ENCODE results near the gene CYTH4. TPM values are rescaled to one million over a fixed set of nuclear protein-coding genes. Genes with fewer than 3 reads are reported as not detected.

CYTH4 gene
- polyA plus RNA-seq, 1 donor from 2014 or later = not detected

DNA sequence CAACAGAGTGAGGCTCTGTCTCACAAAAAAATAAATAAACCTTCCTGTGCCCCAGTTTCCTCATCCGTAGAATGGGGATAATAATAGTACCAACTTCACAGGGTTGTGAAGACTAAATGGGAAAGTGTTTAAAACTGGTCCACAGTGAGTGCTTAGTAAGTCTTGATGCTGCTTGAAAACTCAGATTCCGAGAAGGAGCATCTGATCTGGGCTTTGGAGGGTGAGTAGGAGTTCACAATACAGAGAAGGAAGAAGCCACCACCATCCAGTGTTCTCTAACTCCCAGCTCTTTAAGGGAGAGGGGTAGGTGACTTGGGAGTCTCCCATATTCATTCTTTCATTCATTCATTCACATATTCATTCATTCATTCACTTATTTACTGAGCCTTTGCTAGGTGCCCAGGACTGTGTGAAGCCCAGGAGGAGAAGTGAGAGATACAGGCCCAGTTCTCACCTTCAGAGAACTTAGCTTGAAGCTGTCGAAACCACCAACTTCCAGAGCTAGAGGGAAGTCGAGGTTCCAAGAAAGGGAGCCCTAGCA is 17.7 kb downstream of the CYTH4 start:
- TF ChIP-seq, protein P1, sequence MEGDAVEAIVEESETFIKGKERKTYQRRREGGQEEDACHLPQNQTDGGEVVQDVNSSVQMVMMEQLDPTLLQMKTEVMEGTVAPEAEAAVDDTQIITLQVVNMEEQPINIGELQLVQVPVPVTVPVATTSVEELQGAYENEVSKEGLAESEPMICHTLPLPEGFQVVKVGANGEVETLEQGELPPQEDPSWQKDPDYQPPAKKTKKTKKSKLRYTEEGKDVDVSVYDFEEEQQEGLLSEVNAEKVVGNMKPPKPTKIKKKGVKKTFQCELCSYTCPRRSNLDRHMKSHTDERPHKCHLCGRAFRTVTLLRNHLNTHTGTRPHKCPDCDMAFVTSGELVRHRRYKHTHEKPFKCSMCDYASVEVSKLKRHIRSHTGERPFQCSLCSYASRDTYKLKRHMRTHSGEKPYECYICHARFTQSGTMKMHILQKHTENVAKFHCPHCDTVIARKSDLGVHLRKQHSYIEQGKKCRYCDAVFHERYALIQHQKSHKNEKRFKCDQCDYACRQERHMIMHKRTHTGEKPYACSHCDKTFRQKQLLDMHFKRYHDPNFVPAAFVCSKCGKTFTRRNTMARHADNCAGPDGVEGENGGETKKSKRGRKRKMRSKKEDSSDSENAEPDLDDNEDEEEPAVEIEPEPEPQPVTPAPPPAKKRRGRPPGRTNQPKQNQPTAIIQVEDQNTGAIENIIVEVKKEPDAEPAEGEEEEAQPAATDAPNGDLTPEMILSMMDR (IDR thresholded peaks at IDR 0.05; ENCODE audit: poor library complexity, severe bottlenecking) = no peak
- TF ChIP-seq SMC3 (conservative IDR thresholded peaks at IDR 0.05; ENCODE audit: poor library complexity) (no peak), POLR2AphosphoS5 (IDR thresholded peaks at IDR 0.05) (no peak), EZH2 (IDR thresholded peaks at IDR 0.05; ENCODE audit: borderline replicate concordance, insufficient read depth, low read length, poor library complexity, severe bottlenecking) (no peak), EP300 (conservative IDR thresholded peaks at IDR 0.05; ENCODE audit: poor library complexity, severe bottlenecking) (no peak), MXI1 (conservative IDR thresholded peaks at IDR 0.05; ENCODE audit: poor library complexity, severe bottlenecking) (no peak), TAF1 (IDR thresholded peaks at IDR 0.05; ENCODE audit: low read depth) (no peak), RAD21 (conservative IDR thresholded peaks at IDR 0.05) (no peak)
- TF ChIP-seq, protein P2, sequence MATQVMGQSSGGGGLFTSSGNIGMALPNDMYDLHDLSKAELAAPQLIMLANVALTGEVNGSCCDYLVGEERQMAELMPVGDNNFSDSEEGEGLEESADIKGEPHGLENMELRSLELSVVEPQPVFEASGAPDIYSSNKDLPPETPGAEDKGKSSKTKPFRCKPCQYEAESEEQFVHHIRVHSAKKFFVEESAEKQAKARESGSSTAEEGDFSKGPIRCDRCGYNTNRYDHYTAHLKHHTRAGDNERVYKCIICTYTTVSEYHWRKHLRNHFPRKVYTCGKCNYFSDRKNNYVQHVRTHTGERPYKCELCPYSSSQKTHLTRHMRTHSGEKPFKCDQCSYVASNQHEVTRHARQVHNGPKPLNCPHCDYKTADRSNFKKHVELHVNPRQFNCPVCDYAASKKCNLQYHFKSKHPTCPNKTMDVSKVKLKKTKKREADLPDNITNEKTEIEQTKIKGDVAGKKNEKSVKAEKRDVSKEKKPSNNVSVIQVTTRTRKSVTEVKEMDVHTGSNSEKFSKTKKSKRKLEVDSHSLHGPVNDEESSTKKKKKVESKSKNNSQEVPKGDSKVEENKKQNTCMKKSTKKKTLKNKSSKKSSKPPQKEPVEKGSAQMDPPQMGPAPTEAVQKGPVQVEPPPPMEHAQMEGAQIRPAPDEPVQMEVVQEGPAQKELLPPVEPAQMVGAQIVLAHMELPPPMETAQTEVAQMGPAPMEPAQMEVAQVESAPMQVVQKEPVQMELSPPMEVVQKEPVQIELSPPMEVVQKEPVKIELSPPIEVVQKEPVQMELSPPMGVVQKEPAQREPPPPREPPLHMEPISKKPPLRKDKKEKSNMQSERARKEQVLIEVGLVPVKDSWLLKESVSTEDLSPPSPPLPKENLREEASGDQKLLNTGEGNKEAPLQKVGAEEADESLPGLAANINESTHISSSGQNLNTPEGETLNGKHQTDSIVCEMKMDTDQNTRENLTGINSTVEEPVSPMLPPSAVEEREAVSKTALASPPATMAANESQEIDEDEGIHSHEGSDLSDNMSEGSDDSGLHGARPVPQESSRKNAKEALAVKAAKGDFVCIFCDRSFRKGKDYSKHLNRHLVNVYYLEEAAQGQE (IDR thresholded peaks at IDR 0.05; ENCODE audit: borderline replicate concordance) = no peak
- H3K27ac ChIP-seq (ENCODE audit: low read length) = no peak overlapping the region
- H3F3A ChIP-seq (ENCODE audit: insufficient read depth, low read length, poor library complexity, severe bottlenecking) = no peaks in the 10 kb centered on the region
- H3K9me3 ChIP-seq (ENCODE audit: low read length) = no peaks in the 10 kb centered on the region
- H3K36me3 ChIP-seq (ENCODE audit: insufficient read depth, low read length) = no peaks in the 10 kb centered on the region
- no peaks in the 10 kb centered on the region for H3K79me2 ChIP-seq (replicated peaks; ENCODE audit: insufficient read depth, low read length)
- H4K20me1 ChIP-seq (ENCODE audit: insufficient read depth) = no peaks in the 10 kb centered on the region
- no peak overlapping the region for H3K4me2 ChIP-seq (ENCODE audit: low read length)
- no peaks in the 10 kb centered on the region for H3K27me3 ChIP-seq (ENCODE audit: insufficient read depth, low read depth, low read length)
- H2AFZ ChIP-seq (ENCODE audit: low read depth, low read length) = no peak overlapping the region
- H3K9ac ChIP-seq (ENCODE audit: low read length) = no peak overlapping the region
- H3K9me2 ChIP-seq (ENCODE audit: insufficient read depth, low read length) = no peaks in the 10 kb centered on the region
- no peak overlapping the region for H3K4me3 ChIP-seq (ENCODE audit: low read length)

DNA sequence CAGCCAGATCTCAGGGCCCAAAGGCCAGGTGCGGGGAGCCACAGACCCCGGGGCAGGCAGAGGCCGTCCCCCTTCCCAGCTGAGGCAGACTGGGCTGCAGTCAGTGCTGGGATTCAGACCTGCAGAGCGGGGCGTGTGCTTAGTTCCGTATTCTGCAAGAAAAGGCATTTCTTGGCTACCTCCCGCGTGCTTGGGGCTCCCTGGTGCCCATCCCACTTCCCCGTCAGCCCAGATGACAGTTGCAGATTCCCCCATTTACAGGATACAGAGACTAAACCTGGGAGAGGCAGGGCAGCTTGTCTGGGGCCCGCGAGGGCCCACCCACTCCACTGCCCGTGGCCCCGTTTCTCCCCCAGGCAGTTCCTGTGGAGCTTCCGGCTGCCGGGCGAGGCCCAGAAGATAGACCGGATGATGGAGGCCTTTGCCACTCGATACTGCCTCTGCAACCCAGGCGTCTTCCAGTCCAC is 18.3 kb downstream of the CYTH4 start:
- Histone ChIP-seq H3K79me2 (replicated peaks; ENCODE audit: insufficient read depth, low read length) (no peaks in the 10 kb centered on the region), H4K20me1 (ENCODE audit: insufficient read depth) (no peaks in the 10 kb centered on the region), H3K9me3 (ENCODE audit: low read length) (no peaks in the 10 kb centered on the region), H3K4me3 (ENCODE audit: low read length) (no peak overlapping the region), H3F3A (ENCODE audit: insufficient read depth, low read length, poor library complexity, severe bottlenecking) (no peaks in the 10 kb centered on the region), H2AFZ (ENCODE audit: low read depth, low read length) (no peak overlapping the region), H3K36me3 (ENCODE audit: insufficient read depth, low read length) (no peaks in the 10 kb centered on the region), H3K27me3 (ENCODE audit: insufficient read depth, low read depth, low read length) (no peaks in the 10 kb centered on the region), H3K9ac (ENCODE audit: low read length) (no peak overlapping the region), H3K9me2 (ENCODE audit: insufficient read depth, low read length) (no peaks in the 10 kb centered on the region), H3K27ac (ENCODE audit: low read length) (no peak overlapping the region), H3K4me2 (ENCODE audit: low read length) (no peak overlapping the region)
- no peak for TF ChIP-seq TAF1 (IDR thresholded peaks at IDR 0.05; ENCODE audit: low read depth)
- no peak for TF ChIP-seq SMC3 (conservative IDR thresholded peaks at IDR 0.05; ENCODE audit: poor library complexity)
- no peak for TF ChIP-seq EZH2 (IDR thresholded peaks at IDR 0.05; ENCODE audit: borderline replicate concordance, insufficient read depth, low read length, poor library complexity, severe bottlenecking)
- TF ChIP-seq RAD21 (conservative IDR thresholded peaks at IDR 0.05) = no peak

Measured in neural cell (in vitro differentiated cells).